ENCODE data around the gene WARS2.

- TF ChIP-seq POLR2A (IDR thresholded peaks at IDR 0.05; ENCODE audit: control extremely low read depth in 1 of 2, low read depth in 2 of 2, low read length in 2 of 2) (no peak), CHD2 (IDR thresholded peaks at IDR 0.05; ENCODE audit: low read length) (no peak), RFX5 (IDR thresholded peaks at IDR 0.05; ENCODE audit: borderline replicate concordance, low read depth, low read length) (no peak), CTCF (IDR thresholded peaks at IDR 0.05; ENCODE audit: control extremely low read depth in 1 of 3, insufficient read depth in 1 of 3, low read depth in 1 of 3, low read length in 3 of 3) (no peak), ATF3 (IDR thresholded peaks at IDR 0.05; ENCODE audit: insufficient read depth, low read depth, low read length) (no peak), JUND (IDR thresholded peaks at IDR 0.05; ENCODE audit: low read length) (no peak), USF2 (IDR thresholded peaks at IDR 0.05; ENCODE audit: low read length) (no peak), EZH2 (IDR thresholded peaks at IDR 0.05; ENCODE audit: low read depth, low read length, severe bottlenecking) (no peak), CBX8 (IDR thresholded peaks at IDR 0.05; ENCODE audit: borderline replicate concordance, low read depth, low read length) (no peak), YY1 (IDR thresholded peaks at IDR 0.05; ENCODE audit: low read depth, low read length) (no peak)
Observed at GRCh38 chr1:119052267-119052666, 88.2 kb downstream of the WARS2 start.

Measured in H1 (cell line).